CD8-positive, alpha-beta memory T cell (primary cell): Measurements from ENCODE around the gene APOO. TPM values are rescaled to one million over a fixed set of nuclear protein-coding genes. Genes with fewer than 3 reads are reported as not detected.
"Not testable (repeated sequence)": the region's sequence is repeated elsewhere in the genome, so short reads cannot be mapped to it uniquely, and the experiment has no call there.

Experiments used
- CTCF ChIA-PET: fragments of 350-600 bp; sonication (Branson Sonifier 250); formaldehyde crosslinking; loops from one replicate; lab custom pipeline; 2021; ENCODE audit warnings: antibody characterized with exemption; lab: Charles Lee
- POLR2A ChIA-PET: fragments of 350-600 bp; sonication (Branson Sonifier 250); formaldehyde crosslinking; loops from one replicate; lab custom pipeline; 2021; ENCODE audit warnings: antibody characterized with exemption; lab: Charles Lee
- DNase-seq, 5 donors: peaks; one replicate each; pipeline versions ENCODE4 v3.0.0 to v3.0.0-alpha.2; 2020 to 2022; ENCODE audit warnings: mixed read lengths in 1 of 5
- H3K27ac ChIP-seq: one replicate; pipeline ENCODE4 v1.7.0; 2013; ENCODE audit warnings: low read depth, mild to moderate bottlenecking, low read length, moderate library complexity
- H3K27me3 ChIP-seq: 2 replicates; pipeline ENCODE4 v1.7.0; 2013; ENCODE audit warnings: low read length, mild to moderate bottlenecking; ENCODE audit not compliant: insufficient read depth, poor library complexity, severe bottlenecking
- H3K36me3 ChIP-seq: 2 replicates; pipeline ENCODE4 v1.7.0; 2013; ENCODE audit warnings: mild to moderate bottlenecking, low read length, moderate library complexity; ENCODE audit not compliant: insufficient read depth
- H3K4me1 ChIP-seq: 2 replicates; pipeline ENCODE4 v1.7.0; 2013; ENCODE audit warnings: mild to moderate bottlenecking, low read length, moderate library complexity; ENCODE audit not compliant: insufficient read depth
- H3K4me3 ChIP-seq: 2 replicates; pipeline ENCODE4 v1.7.0; 2013; ENCODE audit warnings: mild to moderate bottlenecking, low read length
- H3K9me3 ChIP-seq: 2 replicates; pipeline ENCODE4 v1.7.0; 2013; ENCODE audit warnings: mild to moderate bottlenecking, low read length
- H3K27ac Mint-ChIP-seq, 8 donors: one replicate each; pipeline ENCODE4 v1.8.0; 2020 to 2021; ENCODE audit warnings: mixed read lengths in 8 of 8, mild to moderate bottlenecking in 6 of 8, inconsistent platforms in 3 of 8, moderate library complexity in 3 of 8
- H3K27me3 Mint-ChIP-seq, 2 donors: one replicate each; pipeline ENCODE4 v1.8.0; 2020 to 2021; ENCODE audit warnings: mixed read lengths in 2 of 2, mild to moderate bottlenecking in 1 of 2, moderate library complexity in 1 of 2
- H3K36me3 Mint-ChIP-seq, 3 donors: one replicate each; pipeline ENCODE4 v1.8.0; 2020 to 2021; ENCODE audit warnings: mixed read lengths in 3 of 3, inconsistent platforms in 1 of 3, mild to moderate bottlenecking in 1 of 3
- H3K4me1 Mint-ChIP-seq, 3 donors: one replicate each; pipeline ENCODE4 v1.8.0; 2020 to 2021; ENCODE audit warnings: mixed read lengths in 3 of 3, inconsistent platforms in 1 of 3, mild to moderate bottlenecking in 1 of 3
- H3K4me3 Mint-ChIP-seq, 7 donors: one replicate each; pipeline ENCODE4 v1.8.0; 2020 to 2021; ENCODE audit warnings: mixed read lengths in 7 of 7, mild to moderate bottlenecking in 6 of 7, moderate library complexity in 4 of 7, inconsistent platforms in 2 of 7
- H3K9me3 Mint-ChIP-seq, 5 donors: one replicate each; pipeline ENCODE4 v1.8.0; 2020 to 2022; ENCODE audit warnings: mixed read lengths in 5 of 5, mild to moderate bottlenecking in 3 of 5, moderate library complexity in 2 of 5, inconsistent platforms in 1 of 5
- polyA plus RNA-seq: library from polyadenylated mRNA; unstranded; fragments of 300-500 nt; fragmentation: Illumina TruSeq; gene quantifications from one replicate; pipeline ENCODE4 v1.2.3, GENCODE V29; 2021
- total RNA-seq, 2 experiments: library from RNA; stranded (reverse); gene quantifications; one replicate each; pipeline ENCODE4 v1.2.3, GENCODE V29; 2021

Gene APOO
- total and polyA plus RNA-seq, 3 experiments from 2014 or later = 20.0 to 42.6 (median 38.3) TPM

- peak in 4 of 5 donors; percentile 1 to 54 (median 29) for DNase-seq
- Mint-ChIP-seq H3K27me3 (peaks cover 0 to 3% of the 10 kb centered on the region in 2 donors), H3K4me3 (no peak overlapping the region), H3K27ac (no peak overlapping the region), H3K36me3 (no peaks in the 10 kb centered on the region), H3K4me1 (peaks cover 0 to 4% (median 0%) of the 10 kb centered on the region in 3 donors), H3K9me3 (no peaks in the 10 kb centered on the region)
- Histone ChIP-seq H3K9me3 (no peaks in the 10 kb centered on the region), H3K27me3 (no peaks in the 10 kb centered on the region), H3K4me3 (no peak overlapping the region), H3K36me3 (no peaks in the 10 kb centered on the region), H3K4me1 (no peaks in the 10 kb centered on the region), H3K27ac (no peak overlapping the region)
- CTCF ChIA-PET = interaction anchor here (0.5 to 3.3 kb wide), 31 partner anchors 10 to 1916 kb away, joined by 3 to 41 read pairs (median 4); partner anchors contain the start of genes ACOT9, EIF2S3 and SAT1
- POLR2A ChIA-PET = interaction anchor here (1.1 to 1.5 kb wide), 2 partner anchors 119 to 153 kb away, joined by 3 to 6 read pairs; partner anchors contain the start of genes EIF2S3 and SAT1
Observed at GRCh38 chrX:23901805-23902204, 5.9 kb downstream of the APOO start.

- Mint-ChIP-seq H3K27ac (no peak overlapping the region), H3K9me3 (no peaks in the 10 kb centered on the region), H3K27me3 (peaks cover 0 to 3% of the 10 kb centered on the region in 2 donors), H3K4me1 (no peaks in the 10 kb centered on the region), H3K4me3 (no peak overlapping the region), H3K36me3 (no peaks in the 10 kb centered on the region)
- Histone ChIP-seq H3K36me3 (no peaks in the 10 kb centered on the region), H3K4me3 (no peak overlapping the region), H3K27ac (no peak overlapping the region), H3K4me1 (no peaks in the 10 kb centered on the region), H3K9me3 (no peaks in the 10 kb centered on the region), H3K27me3 (no peaks in the 10 kb centered on the region)
- ChIA-PET POLR2A (interaction anchor here (1.1 to 1.5 kb wide), 2 partner anchors 118 to 153 kb away, joined by 3 to 6 read pairs; partner anchors contain the start of genes EIF2S3 and SAT1), CTCF (interaction anchor here (0.7 to 3.3 kb wide), 18 partner anchors 14 to 1916 kb away, joined by 3 to 41 read pairs (median 5); partner anchors contain the start of genes ACOT9, EIF2S3 and SAT1)
- no peak for DNase-seq
Observed at GRCh38 chrX:23901060-23901459, 6.7 kb downstream of the APOO start.

- H3K4me1 Mint-ChIP-seq = no peaks in the 10 kb centered on the region
- no peaks in the 10 kb centered on the region for H3K9me3 Mint-ChIP-seq
- ChIA-PET CTCF (interaction anchor here (1.1 to 1.8 kb wide), 3 partner anchors 124 to 206 kb away, joined by 3 to 5 read pairs (median 3); partner anchors contain the start of gene ACOT9), POLR2A (no interaction called here)
- Histone ChIP-seq H3K4me1 (no peaks in the 10 kb centered on the region), H3K4me3 (no peak overlapping the region), H3K9me3 (no peaks in the 10 kb centered on the region), H3K36me3 (no peaks in the 10 kb centered on the region), H3K27ac (no peak overlapping the region), H3K27me3 (no peaks in the 10 kb centered on the region)
- H3K27me3 Mint-ChIP-seq = peaks cover 0 to 3% of the 10 kb centered on the region in 2 donors
- H3K36me3 Mint-ChIP-seq = no peaks in the 10 kb centered on the region
- no peak for DNase-seq
- H3K4me3 Mint-ChIP-seq = no peak overlapping the region
- H3K27ac Mint-ChIP-seq = no peak overlapping the region
Observed at GRCh38 chrX:23900220-23900797, 7.4 kb downstream of the APOO start.

GRCh38 chrX:23898412-23898959, 9.3 kb downstream of the APOO start:
- no peaks in the 10 kb centered on the region for H3K27me3 Mint-ChIP-seq
- POLR2A ChIA-PET = no interaction called here
- no peak overlapping the region for H3K4me3 Mint-ChIP-seq
- Histone ChIP-seq H3K27ac (no peak overlapping the region), H3K9me3 (no peaks in the 10 kb centered on the region), H3K4me3 (no peak overlapping the region), H3K36me3 (no peaks in the 10 kb centered on the region), H3K27me3 (no peaks in the 10 kb centered on the region), H3K4me1 (no peaks in the 10 kb centered on the region)
- H3K27ac Mint-ChIP-seq = peak overlapping the region in 1 of 8 donors; percentile 37
- no peaks in the 10 kb centered on the region for H3K9me3 Mint-ChIP-seq
- CTCF ChIA-PET = no interaction called here
- no peaks in the 10 kb centered on the region for H3K4me1 Mint-ChIP-seq
- no peaks in the 10 kb centered on the region for H3K36me3 Mint-ChIP-seq
- DNase-seq = no peak

- ChIA-PET POLR2A (no interaction called here), CTCF (interaction anchor here (1.3 kb wide), 1 partner anchor 10 kb away, joined by 3 read pairs; no protein-coding TSS in a partner anchor)
- no peaks in the 10 kb centered on the region for H3K9me3 ChIP-seq
- H3K4me3 Mint-ChIP-seq = no peak overlapping the region
- H3K4me1 ChIP-seq = no peaks in the 10 kb centered on the region
- H3K36me3 Mint-ChIP-seq = no peaks in the 10 kb centered on the region
- H3K27me3 ChIP-seq = no peaks in the 10 kb centered on the region
- no peak overlapping the region for H3K27ac ChIP-seq
- no peak overlapping the region for H3K27ac Mint-ChIP-seq
- no peak for DNase-seq
- H3K27me3 Mint-ChIP-seq = no peaks in the 10 kb centered on the region
- no peaks in the 10 kb centered on the region for H3K4me1 Mint-ChIP-seq
- no peak overlapping the region for H3K4me3 ChIP-seq
- H3K9me3 Mint-ChIP-seq = no peaks in the 10 kb centered on the region
- H3K36me3 ChIP-seq = no peaks in the 10 kb centered on the region
Observed at GRCh38 chrX:23896981-23897380, 10.8 kb downstream of the APOO start.

- H3K9me3 Mint-ChIP-seq, DNase-seq, H3K27me3 ChIP-seq, H3K4me3 ChIP-seq, H3K4me1 Mint-ChIP-seq, H3K4me3 Mint-ChIP-seq, H3K27me3 Mint-ChIP-seq, H3K9me3 ChIP-seq, H3K27ac ChIP-seq, H3K4me1 ChIP-seq, H3K36me3 ChIP-seq, H3K36me3 Mint-ChIP-seq, H3K27ac Mint-ChIP-seq: not testable (repeated sequence)
- ChIA-PET CTCF (interaction anchor here (1.3 kb wide), 1 partner anchor 10 kb away, joined by 3 read pairs; no protein-coding TSS in a partner anchor), POLR2A (interaction anchor here (0.7 kb wide), 1 partner anchor 199 kb away, joined by 3 read pairs; no protein-coding TSS in a partner anchor)
Observed at GRCh38 chrX:23896539-23896938, 11.2 kb downstream of the APOO start.

GRCh38 chrX:23894993-23895392, 12.7 kb downstream of the APOO start:
- CTCF ChIA-PET, H3K4me3 Mint-ChIP-seq, H3K4me1 Mint-ChIP-seq, H3K27ac ChIP-seq, DNase-seq, H3K27me3 ChIP-seq, H3K4me3 ChIP-seq, H3K36me3 Mint-ChIP-seq, POLR2A ChIA-PET, H3K36me3 ChIP-seq, H3K27me3 Mint-ChIP-seq, H3K9me3 Mint-ChIP-seq, H3K4me1 ChIP-seq, H3K9me3 ChIP-seq: not testable (repeated sequence)
- peak overlapping the region in 1 of 8 donors; percentile 38 for H3K27ac Mint-ChIP-seq

- H3K27me3 ChIP-seq = no peaks in the 10 kb centered on the region
- H3K27me3 Mint-ChIP-seq = no peaks in the 10 kb centered on the region
- DNase-seq = no peak
- no peak overlapping the region for H3K4me3 ChIP-seq
- H3K4me1 Mint-ChIP-seq = no peaks in the 10 kb centered on the region
- no peaks in the 10 kb centered on the region for H3K9me3 Mint-ChIP-seq
- no peaks in the 10 kb centered on the region for H3K36me3 Mint-ChIP-seq
- H3K4me1 ChIP-seq = no peaks in the 10 kb centered on the region
- CTCF ChIA-PET = no interaction called here
- H3K36me3 ChIP-seq = no peaks in the 10 kb centered on the region
- no peaks in the 10 kb centered on the region for H3K9me3 ChIP-seq
- POLR2A ChIA-PET = interaction anchor here (0.7 kb wide), 1 partner anchor 25 kb away, joined by 3 read pairs; no protein-coding TSS in a partner anchor
- no peak overlapping the region for H3K4me3 Mint-ChIP-seq
- H3K27ac Mint-ChIP-seq = no peak overlapping the region
- H3K27ac ChIP-seq = no peak overlapping the region
Observed at GRCh38 chrX:23890933-23891332, 16.8 kb downstream of the APOO start.
